Measurements from ENCODE around the gene GORASP2. TPM values are rescaled to one million over a fixed set of nuclear protein-coding genes. Genes with fewer than 3 reads are reported as not detected.

The GORASP2 gene
- total RNA-seq, 1 experiment from 2014 or later, result 143 TPM

DNA sequence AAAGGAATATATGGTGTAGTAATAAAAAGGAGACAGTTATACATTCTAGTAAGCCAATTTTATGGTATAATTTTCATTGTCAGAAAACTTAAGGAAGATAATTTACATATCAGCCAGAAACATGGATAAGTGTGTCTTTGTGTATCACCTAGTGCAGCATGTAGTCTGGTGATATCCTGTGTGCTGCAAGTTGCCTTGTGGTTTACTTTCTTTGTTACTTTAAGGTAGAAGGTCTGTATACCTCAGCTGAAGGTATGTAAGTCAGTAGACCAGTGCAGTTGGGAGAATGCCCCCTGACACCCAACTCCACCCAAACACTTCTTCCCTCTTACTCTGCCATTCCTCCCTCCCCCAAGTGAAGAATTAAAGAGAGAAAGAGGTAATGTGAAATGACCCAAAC, 11.0 kb downstream of the GORASP2 start:
- POLR2A ChIA-PET, result no interaction called here
- TF ChIP-seq CTCF (IDR thresholded peaks at IDR 0.05; ENCODE audit: insufficient read depth in 1 of 2, low read depth in 1 of 2, low read length in 1 of 2, severe bottlenecking in 1 of 2, unreplicated experiment in 1 of 2), result no peak
- intact Hi-C loops (cut with micrococcal nuclease; ENCODE audit: unreplicated experiment), result no loop called here
- peaks cover 46% of the 10 kb centered on the region for H3K36me3 Mint-ChIP-seq (ENCODE audit: insufficient read depth, unreplicated experiment)
- no TSS peak for BruUV-seq (replicated peaks)
- Histone ChIP-seq H3K36me3 (ENCODE audit: control insufficient read depth, insufficient read depth, low read length) (no peaks in the 10 kb centered on the region; the same call in 1 of the 2 replicates), H3K9me3 (no peaks in the 10 kb centered on the region), H3K27me3 (replicated peaks; ENCODE audit: control insufficient read depth, insufficient read depth, low read length) (no peaks in the 10 kb centered on the region), H3K4me3 (ENCODE audit: low read depth, low read length) (no peak overlapping the region), H3K4me1 (no peaks in the 10 kb centered on the region)
- DNase-seq, result no peak
- no peak overlapping the region for H3K4me3 Mint-ChIP-seq (ENCODE audit: unreplicated experiment)
- H3K9me3 Mint-ChIP-seq (ENCODE audit: unreplicated experiment), result no peaks in the 10 kb centered on the region
- H3K27me3 Mint-ChIP-seq (ENCODE audit: insufficient read depth, unreplicated experiment), result no peaks in the 10 kb centered on the region
- CTCF ChIA-PET, result no interaction called here
- H3K4me1 Mint-ChIP-seq (ENCODE audit: low read depth, unreplicated experiment), result no peaks in the 10 kb centered on the region
- no peak overlapping the region for H3K27ac Mint-ChIP-seq (ENCODE audit: unreplicated experiment)

DNA sequence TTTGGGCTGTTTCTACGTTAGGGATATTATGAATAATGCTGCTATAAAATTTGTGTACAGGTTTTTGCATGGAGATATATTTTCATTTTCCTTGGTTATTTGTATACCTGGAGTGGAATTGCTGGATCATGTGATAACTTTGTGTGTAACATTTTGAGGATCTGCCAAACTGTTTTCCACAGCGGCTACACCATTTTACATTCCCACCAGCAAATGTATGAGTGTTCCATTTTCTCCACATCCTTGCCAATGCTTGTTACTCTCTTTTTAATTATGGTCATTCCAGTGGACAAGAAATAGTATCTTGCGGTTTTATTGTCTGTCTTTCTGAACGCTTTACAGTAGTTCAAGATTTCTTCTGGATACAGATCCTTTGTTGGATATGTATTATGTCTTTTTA, 13.6 kb downstream of the GORASP2 start:
- no TSS peak for BruUV-seq (replicated peaks)
- no peaks in the 10 kb centered on the region for H3K27me3 ChIP-seq (replicated peaks; ENCODE audit: control insufficient read depth, insufficient read depth, low read length)
- ChIA-PET POLR2A (no interaction called here), CTCF (no interaction called here)
- no peaks in the 10 kb centered on the region for H3K9me3 ChIP-seq
- no peak for TF ChIP-seq CTCF (IDR thresholded peaks at IDR 0.05; ENCODE audit: insufficient read depth in 1 of 2, low read depth in 1 of 2, low read length in 1 of 2, severe bottlenecking in 1 of 2, unreplicated experiment in 1 of 2)
- intact Hi-C loops (cut with micrococcal nuclease; ENCODE audit: unreplicated experiment), result no loop called here
- H3K4me1 ChIP-seq, result no peaks in the 10 kb centered on the region
- H3K4me3 ChIP-seq (ENCODE audit: low read depth, low read length), result no peak overlapping the region
- DNase-seq, result no peak
- Mint-ChIP-seq H3K27ac (ENCODE audit: unreplicated experiment) (no peak overlapping the region), H3K9me3 (ENCODE audit: unreplicated experiment) (no peaks in the 10 kb centered on the region), H3K4me1 (ENCODE audit: low read depth, unreplicated experiment) (peaks cover 7% of the 10 kb centered on the region), H3K27me3 (ENCODE audit: insufficient read depth, unreplicated experiment) (no peaks in the 10 kb centered on the region), H3K4me3 (ENCODE audit: unreplicated experiment) (no peak overlapping the region), H3K36me3 (ENCODE audit: insufficient read depth, unreplicated experiment) (peaks cover 36% of the 10 kb centered on the region)
- H3K36me3 ChIP-seq (ENCODE audit: control insufficient read depth, insufficient read depth, low read length), result no peaks in the 10 kb centered on the region

DNA sequence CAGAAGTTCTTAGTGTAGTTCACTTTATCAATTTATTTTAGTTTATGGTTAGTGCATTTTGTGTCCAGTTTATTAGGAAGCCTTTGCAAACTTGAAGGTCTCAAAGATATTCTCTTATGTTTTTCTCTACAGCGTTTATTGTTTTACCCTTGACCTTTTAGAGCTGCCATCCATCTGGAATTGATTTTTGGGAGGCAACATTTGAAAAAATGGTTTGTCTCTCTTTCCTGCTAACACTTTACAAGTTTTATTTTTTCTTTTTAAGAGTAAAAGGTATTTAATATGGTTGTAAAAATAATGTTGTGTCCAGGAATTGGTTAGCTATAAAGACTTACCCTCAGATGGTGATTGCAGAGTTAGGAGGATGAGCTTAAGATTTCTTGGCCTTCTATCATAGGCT, 14.0 kb downstream of the GORASP2 start:
- H3K4me3 ChIP-seq (ENCODE audit: low read depth, low read length), result no peak overlapping the region
- Mint-ChIP-seq H3K27ac (ENCODE audit: unreplicated experiment) (no peak overlapping the region), H3K36me3 (ENCODE audit: insufficient read depth, unreplicated experiment) (peaks cover 34% of the 10 kb centered on the region), H3K9me3 (ENCODE audit: unreplicated experiment) (no peaks in the 10 kb centered on the region), H3K4me1 (ENCODE audit: low read depth, unreplicated experiment) (peaks cover 7% of the 10 kb centered on the region), H3K27me3 (ENCODE audit: insufficient read depth, unreplicated experiment) (no peaks in the 10 kb centered on the region), H3K4me3 (ENCODE audit: unreplicated experiment) (no peak overlapping the region)
- BruUV-seq (replicated peaks), result no TSS peak
- TF ChIP-seq CTCF (IDR thresholded peaks at IDR 0.05; ENCODE audit: insufficient read depth in 1 of 2, low read depth in 1 of 2, low read length in 1 of 2, severe bottlenecking in 1 of 2, unreplicated experiment in 1 of 2), result no peak
- no peaks in the 10 kb centered on the region for H3K27me3 ChIP-seq (replicated peaks; ENCODE audit: control insufficient read depth, insufficient read depth, low read length)
- no peaks in the 10 kb centered on the region for H3K9me3 ChIP-seq
- no peaks in the 10 kb centered on the region for H3K4me1 ChIP-seq
- H3K36me3 ChIP-seq (ENCODE audit: control insufficient read depth, insufficient read depth, low read length), result no peaks in the 10 kb centered on the region
- ChIA-PET CTCF (no interaction called here), POLR2A (no interaction called here)
- DNase-seq, result no peak
- intact Hi-C loops (cut with micrococcal nuclease; ENCODE audit: unreplicated experiment), result no loop called here

All from Caco-2 (cell line).